Astrocyte (in vitro differentiated cells and primary cell): ENCODE results near the gene EGR1. TPM values are rescaled to one million over a fixed set of nuclear protein-coding genes. Genes with fewer than 3 reads are reported as not detected.

Experiments used
- DNase-seq: peaks from one replicate; pipeline ENCODE4 v3.0.0-alpha.2; 2010; ENCODE audit warnings: low read depth
- FAIRE-seq: peaks from 2 replicates; lab custom pipeline; 2011; peaks lifted over from hg19 to GRCh38; lab: Jason Lieb, UNC
- H2AFZ ChIP-seq: 2 replicates; pipeline ENCODE4 v1.6.0; 2012; ENCODE audit warnings: low read depth, low read length, inconsistent platforms
- H3K27ac ChIP-seq: 2 replicates; pipeline ENCODE4 v1.5.1; 2011; ENCODE audit warnings: low read depth, low read length, inconsistent platforms
- H3K27me3 ChIP-seq: 2 replicates; pipeline ENCODE4 v1.6.0; 2011; ENCODE audit warnings: low read length, inconsistent platforms; ENCODE audit not compliant: insufficient read depth
- H3K36me3 ChIP-seq: 2 replicates; pipeline ENCODE4 v1.5.1; 2011; ENCODE audit warnings: low read length, inconsistent platforms; ENCODE audit not compliant: insufficient read depth
- H3K4me1 ChIP-seq: 2 replicates; pipeline ENCODE4 v1.5.1; 2011; ENCODE audit warnings: low read length, inconsistent platforms; ENCODE audit not compliant: insufficient read depth
- H3K4me2 ChIP-seq: 2 replicates; pipeline ENCODE4 v1.6.0; 2012; ENCODE audit warnings: low read length, inconsistent platforms
- H3K4me3 ChIP-seq: 2 replicates; pipeline ENCODE4 v1.5.1; 2011; ENCODE audit warnings: low read depth, mild to moderate bottlenecking, low read length, inconsistent platforms; ENCODE audit not compliant: insufficient read depth
- H3K79me2 ChIP-seq: 2 replicates; pipeline ENCODE4 v1.6.0; 2012; ENCODE audit warnings: mild to moderate bottlenecking, low read length, inconsistent platforms; ENCODE audit not compliant: insufficient read depth
- H3K9ac ChIP-seq: 2 replicates; pipeline ENCODE4 v1.6.0; 2012; ENCODE audit warnings: mild to moderate bottlenecking, low read length, inconsistent platforms
- H3K9me3 ChIP-seq: 2 replicates; pipeline ENCODE4 v1.5.1; 2012; ENCODE audit warnings: low read depth, mild to moderate bottlenecking, low read length, inconsistent platforms; ENCODE audit not compliant: insufficient read depth
- H4K20me1 ChIP-seq: 2 replicates; pipeline ENCODE4 v1.6.0; 2012; ENCODE audit warnings: low read length, inconsistent platforms; ENCODE audit not compliant: insufficient read depth
- H3K27ac Mint-ChIP-seq: one replicate; pipeline ENCODE4 v1.8.0; 2021; ENCODE audit warnings: mild to moderate bottlenecking, mixed read lengths; ENCODE audit not compliant: unreplicated experiment
- H3K27me3 Mint-ChIP-seq: one replicate; pipeline ENCODE4 v1.8.0; 2021; ENCODE audit warnings: low read depth, mixed read lengths; ENCODE audit not compliant: unreplicated experiment
- H3K36me3 Mint-ChIP-seq: one replicate; pipeline ENCODE4 v1.8.0; 2021; ENCODE audit warnings: low read depth, mixed read lengths; ENCODE audit not compliant: unreplicated experiment
- H3K4me1 Mint-ChIP-seq: one replicate; pipeline ENCODE4 v1.8.0; 2021; ENCODE audit warnings: low read depth, mixed read lengths; ENCODE audit not compliant: unreplicated experiment
- H3K4me3 Mint-ChIP-seq: one replicate; pipeline ENCODE4 v1.8.0; 2021; ENCODE audit warnings: mild to moderate bottlenecking, moderate library complexity, mixed read lengths; ENCODE audit not compliant: unreplicated experiment
- H3K9me3 Mint-ChIP-seq: one replicate; pipeline ENCODE4 v1.8.0; 2021; ENCODE audit warnings: mild to moderate bottlenecking, mixed read lengths; ENCODE audit not compliant: unreplicated experiment
- EZH2 ChIP-seq: IDR thresholded peaks from 2 replicates; pipeline ENCODE4 v1.6.1; 2012; ENCODE audit warnings: mild to moderate bottlenecking, low read length, inconsistent platforms; ENCODE audit not compliant: insufficient read depth
- total RNA-seq: library from RNA; stranded (reverse); gene quantifications from 2 replicates; pipeline ENCODE4 v1.2.1, GENCODE V29; 2021
- TF ChIP-seq, protein P1 (sequence below): IDR thresholded peaks from 2 replicates; pipeline ENCODE4 v1.5.1; 2011; ENCODE audit warnings: low read depth, mild to moderate bottlenecking, inconsistent platforms, low read length, moderate library complexity; ENCODE audit not compliant: insufficient read depth

Gene EGR1
- total RNA-seq, 1 donor from 2014 or later = 31.5 TPM

GRCh38 chr5:138491669-138492559 is 26.6 kb downstream of the EGR1 start:
- DNase-seq = peak; percentile 84
- Histone ChIP-seq H3K27ac (peak overlapping the region; percentile 31), H3K79me2 (no peaks in the 10 kb centered on the region), H2AFZ (peak overlapping the region; percentile 67), H3K4me2 (peak overlapping the region; percentile 87), H4K20me1 (no peaks in the 10 kb centered on the region), H3K27me3 (no peaks in the 10 kb centered on the region), H3K9ac (peak overlapping the region; percentile 81), H3K4me1 (peaks cover 25% of the 10 kb centered on the region), H3K36me3 (no peaks in the 10 kb centered on the region), H3K9me3 (no peaks in the 10 kb centered on the region), H3K4me3 (peak overlapping the region; percentile 61)
- Mint-ChIP-seq H3K27me3 (peaks cover 29% of the 10 kb centered on the region), H3K4me1 (peaks cover 10% of the 10 kb centered on the region), H3K9me3 (no peaks in the 10 kb centered on the region), H3K4me3 (peak overlapping the region; percentile 81), H3K36me3 (no peaks in the 10 kb centered on the region), H3K27ac (no peak overlapping the region)
- no peak for FAIRE-seq
- TF ChIP-seq, protein P1, sequence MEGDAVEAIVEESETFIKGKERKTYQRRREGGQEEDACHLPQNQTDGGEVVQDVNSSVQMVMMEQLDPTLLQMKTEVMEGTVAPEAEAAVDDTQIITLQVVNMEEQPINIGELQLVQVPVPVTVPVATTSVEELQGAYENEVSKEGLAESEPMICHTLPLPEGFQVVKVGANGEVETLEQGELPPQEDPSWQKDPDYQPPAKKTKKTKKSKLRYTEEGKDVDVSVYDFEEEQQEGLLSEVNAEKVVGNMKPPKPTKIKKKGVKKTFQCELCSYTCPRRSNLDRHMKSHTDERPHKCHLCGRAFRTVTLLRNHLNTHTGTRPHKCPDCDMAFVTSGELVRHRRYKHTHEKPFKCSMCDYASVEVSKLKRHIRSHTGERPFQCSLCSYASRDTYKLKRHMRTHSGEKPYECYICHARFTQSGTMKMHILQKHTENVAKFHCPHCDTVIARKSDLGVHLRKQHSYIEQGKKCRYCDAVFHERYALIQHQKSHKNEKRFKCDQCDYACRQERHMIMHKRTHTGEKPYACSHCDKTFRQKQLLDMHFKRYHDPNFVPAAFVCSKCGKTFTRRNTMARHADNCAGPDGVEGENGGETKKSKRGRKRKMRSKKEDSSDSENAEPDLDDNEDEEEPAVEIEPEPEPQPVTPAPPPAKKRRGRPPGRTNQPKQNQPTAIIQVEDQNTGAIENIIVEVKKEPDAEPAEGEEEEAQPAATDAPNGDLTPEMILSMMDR = no peak
- TF ChIP-seq EZH2 = no peak

DNA sequence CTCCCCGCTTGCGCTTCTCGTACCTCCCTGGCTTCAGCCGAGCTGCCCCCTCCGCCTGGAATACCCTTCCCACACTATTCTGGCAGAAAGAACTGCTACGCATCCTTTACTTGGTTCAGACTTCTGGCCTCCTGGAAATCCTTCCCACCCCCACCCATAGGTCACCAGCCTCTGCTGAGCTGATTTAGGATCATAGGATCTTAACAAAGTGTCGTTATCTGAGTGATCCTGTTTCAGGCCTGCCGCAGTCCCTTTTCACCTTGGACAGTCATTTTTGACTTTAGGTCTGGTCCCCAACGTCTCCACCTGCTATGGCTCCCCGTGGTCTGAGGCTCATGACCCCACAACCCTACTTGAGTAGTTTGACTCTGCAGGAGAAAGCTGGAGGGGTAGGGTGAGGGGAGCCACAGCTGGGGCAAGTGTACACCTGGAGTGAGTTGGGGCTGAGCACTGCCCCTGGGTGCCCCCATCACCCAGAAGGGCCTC is 27.3 kb downstream of the EGR1 start:
- peak overlapping the region; percentile 73 for H3K27ac Mint-ChIP-seq
- peak overlapping the region; percentile 81 for H3K4me3 Mint-ChIP-seq
- H4K20me1 ChIP-seq = no peaks in the 10 kb centered on the region
- FAIRE-seq (no peak), DNase-seq (no peak)
- H3K27ac ChIP-seq = peak overlapping the region; percentile 31
- H3K79me2 ChIP-seq = no peaks in the 10 kb centered on the region
- TF ChIP-seq, protein P1 = no peak
- no peak for TF ChIP-seq EZH2
- peak overlapping the region; percentile 61 for H3K4me3 ChIP-seq
- no peaks in the 10 kb centered on the region for H3K36me3 Mint-ChIP-seq
- H3K9me3 ChIP-seq = no peaks in the 10 kb centered on the region
- H3K27me3 Mint-ChIP-seq = peaks cover 29% of the 10 kb centered on the region
- peak overlapping the region; percentile 44 for H2AFZ ChIP-seq
- peaks cover 10% of the 10 kb centered on the region for H3K4me1 Mint-ChIP-seq
- H3K9me3 Mint-ChIP-seq = no peaks in the 10 kb centered on the region
- peak overlapping the region; percentile 81 for H3K9ac ChIP-seq
- peak overlapping the region; percentile 87 for H3K4me2 ChIP-seq
- no peaks in the 10 kb centered on the region for H3K27me3 ChIP-seq
- no peaks in the 10 kb centered on the region for H3K36me3 ChIP-seq
- peaks cover 22% of the 10 kb centered on the region for H3K4me1 ChIP-seq
